Ascending aorta (tissue), 2 donors: ENCODE data around the gene VIPR2. TPM values are rescaled to one million over a fixed set of nuclear protein-coding genes. Genes with fewer than 3 reads are reported as not detected.

ENCODE experiments used
- DNase-seq, 2 donors: peaks; one replicate each; pipeline ENCODE4 v3.0.0-alpha.2; 2019; ENCODE audit warnings: low spot score in 2 of 2
- H3K27ac ChIP-seq, 2 donors: fragments of 200-600 bp; sonication (generic); one replicate each; pipeline ENCODE4 v1.5.1; 2016 to 2017; ENCODE audit warnings: mild to moderate bottlenecking in 1 of 2
- H3K27me3 ChIP-seq: fragments of 200-600 bp; sonication (generic); one replicate; pipeline ENCODE4 v1.5.1; 2017
- H3K36me3 ChIP-seq, 2 donors: fragments of 200-600 bp; sonication (generic); one replicate each; pipeline ENCODE4 v1.5.1; 2016
- H3K4me1 ChIP-seq, 2 donors: fragments of 200-600 bp; sonication (generic); one replicate each; pipeline ENCODE4 v1.5.1; 2016 to 2017; ENCODE audit warnings: mild to moderate bottlenecking in 1 of 2
- H3K4me3 ChIP-seq, 2 donors: fragments of 200-600 bp; sonication (generic); one replicate each; pipeline ENCODE4 v1.5.1; 2016 to 2017; ENCODE audit warnings: mild to moderate bottlenecking in 1 of 2
- H3K9me3 ChIP-seq, 2 donors: fragments of 200-600 bp; sonication (generic); one replicate each; pipeline ENCODE4 v1.5.1; 2016
- intact Hi-C: fragments of 100-400 bp; cut with DNase I; formaldehyde crosslinking; loops from one replicate; pipeline ENCODE4 v1.15.1; 2023
- total RNA-seq: library from RNA; depleted of rRNA; stranded (reverse); fragments of >200 nt; gene quantifications from one replicate; pipeline ENCODE4 v1.1.0, GENCODE V29; 2016
- TF ChIP-seq, protein P1 (sequence below), 3 experiments: fragments of 200-600 bp in 2 of 3; fragments of 450-650 bp in 1 of 3; sonication (generic) in 2 of 3; IDR thresholded peaks; one replicate each; pipeline ENCODE4 v1.5.1; 2016 to 2019; ENCODE audit warnings: antibody characterized with exemption in 3 of 3, mild to moderate bottlenecking in 1 of 3, moderate library complexity in 1 of 3

The VIPR2 gene
- total RNA-seq, 1 donor from 2014 or later, result 17.8 TPM

DNA sequence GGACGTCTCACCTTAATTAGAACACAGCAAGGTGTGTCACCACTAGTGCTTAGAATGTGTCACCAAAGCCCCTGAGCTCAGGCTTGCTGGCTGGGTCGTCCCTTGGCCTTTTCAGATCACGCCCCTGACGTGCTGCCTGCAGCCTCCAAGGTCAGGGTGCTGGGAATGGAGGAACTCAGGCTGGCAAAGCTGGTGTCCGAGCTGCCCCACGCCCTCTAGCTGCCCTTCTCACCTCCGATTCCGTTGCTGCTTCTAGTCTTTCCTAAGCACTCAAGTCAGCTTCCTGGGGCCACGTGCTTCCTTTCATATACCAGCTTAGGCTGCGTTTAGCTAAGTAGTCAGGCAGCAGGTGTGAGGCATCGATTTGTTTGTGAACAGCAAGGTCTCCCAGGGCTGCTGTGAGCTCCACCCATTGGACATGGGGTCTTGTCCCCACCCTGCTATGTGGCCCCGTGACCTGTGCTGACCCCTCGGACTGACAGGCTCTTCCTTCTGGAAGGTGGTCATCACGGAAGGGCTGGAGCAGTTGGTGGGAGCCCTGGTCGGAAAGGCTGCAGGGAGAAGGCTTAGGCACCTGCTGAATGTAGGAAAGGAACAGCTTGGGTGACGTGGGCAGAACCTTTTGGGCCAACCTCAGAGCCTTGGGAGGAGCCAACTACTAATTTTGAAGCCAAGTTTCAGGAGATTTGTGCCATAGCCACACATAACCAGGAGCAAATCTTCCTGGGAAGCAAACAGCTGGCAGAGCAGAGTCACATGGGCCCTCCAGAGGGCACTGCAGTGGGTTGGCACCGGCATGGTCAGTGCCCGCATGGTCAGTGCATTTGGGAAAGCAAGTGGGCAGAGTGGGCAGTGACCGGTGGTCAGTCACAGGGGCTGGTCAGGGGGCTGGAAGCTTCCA is 28.8 kb downstream of the VIPR2 start:
- Histone ChIP-seq H3K36me3 (no peaks in the 10 kb centered on the region), H3K9me3 (no peaks in the 10 kb centered on the region), H3K27me3 (no peaks in the 10 kb centered on the region), H3K4me1 (no peaks in the 10 kb centered on the region), H3K4me3 (no peak overlapping the region), H3K27ac (no peak overlapping the region)
- TF ChIP-seq, protein P1, sequence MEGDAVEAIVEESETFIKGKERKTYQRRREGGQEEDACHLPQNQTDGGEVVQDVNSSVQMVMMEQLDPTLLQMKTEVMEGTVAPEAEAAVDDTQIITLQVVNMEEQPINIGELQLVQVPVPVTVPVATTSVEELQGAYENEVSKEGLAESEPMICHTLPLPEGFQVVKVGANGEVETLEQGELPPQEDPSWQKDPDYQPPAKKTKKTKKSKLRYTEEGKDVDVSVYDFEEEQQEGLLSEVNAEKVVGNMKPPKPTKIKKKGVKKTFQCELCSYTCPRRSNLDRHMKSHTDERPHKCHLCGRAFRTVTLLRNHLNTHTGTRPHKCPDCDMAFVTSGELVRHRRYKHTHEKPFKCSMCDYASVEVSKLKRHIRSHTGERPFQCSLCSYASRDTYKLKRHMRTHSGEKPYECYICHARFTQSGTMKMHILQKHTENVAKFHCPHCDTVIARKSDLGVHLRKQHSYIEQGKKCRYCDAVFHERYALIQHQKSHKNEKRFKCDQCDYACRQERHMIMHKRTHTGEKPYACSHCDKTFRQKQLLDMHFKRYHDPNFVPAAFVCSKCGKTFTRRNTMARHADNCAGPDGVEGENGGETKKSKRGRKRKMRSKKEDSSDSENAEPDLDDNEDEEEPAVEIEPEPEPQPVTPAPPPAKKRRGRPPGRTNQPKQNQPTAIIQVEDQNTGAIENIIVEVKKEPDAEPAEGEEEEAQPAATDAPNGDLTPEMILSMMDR (IDR thresholded peaks at IDR 0.05), result peak in 2 of 3 experiments; percentile 7 to 27
- intact Hi-C loops, result no loop called here
- DNase-seq, result no peak

DNA sequence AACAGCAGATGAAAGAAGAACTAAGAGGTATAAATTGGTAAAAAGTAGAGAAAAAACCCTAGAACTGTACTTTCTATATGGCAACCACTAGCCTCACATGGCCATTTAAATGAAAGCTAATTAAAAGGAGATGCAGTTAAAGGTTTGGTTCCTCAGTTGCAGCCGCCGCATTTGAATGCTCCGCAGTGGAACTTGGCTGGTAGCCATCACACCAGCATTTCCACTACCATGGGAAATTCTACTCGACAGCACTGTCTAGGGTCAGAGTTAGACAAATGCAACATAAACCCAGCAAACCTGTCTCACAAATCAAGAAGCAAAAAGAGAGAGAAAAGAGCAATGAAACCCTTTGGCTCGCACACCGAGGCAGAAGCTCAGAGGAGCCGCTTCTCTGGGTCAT is 29.7 kb downstream of the VIPR2 start:
- Histone ChIP-seq H3K36me3 (no peaks in the 10 kb centered on the region), H3K27ac (no peak overlapping the region), H3K9me3 (no peaks in the 10 kb centered on the region), H3K27me3 (no peaks in the 10 kb centered on the region), H3K4me1 (no peaks in the 10 kb centered on the region), H3K4me3 (no peak overlapping the region)
- intact Hi-C loops, result no loop called here
- peak in 1 of 2 donors; percentile 61 for DNase-seq
- TF ChIP-seq, protein P1 (IDR thresholded peaks at IDR 0.05), result peak in 1 of 3 experiments; percentile 11

DNA sequence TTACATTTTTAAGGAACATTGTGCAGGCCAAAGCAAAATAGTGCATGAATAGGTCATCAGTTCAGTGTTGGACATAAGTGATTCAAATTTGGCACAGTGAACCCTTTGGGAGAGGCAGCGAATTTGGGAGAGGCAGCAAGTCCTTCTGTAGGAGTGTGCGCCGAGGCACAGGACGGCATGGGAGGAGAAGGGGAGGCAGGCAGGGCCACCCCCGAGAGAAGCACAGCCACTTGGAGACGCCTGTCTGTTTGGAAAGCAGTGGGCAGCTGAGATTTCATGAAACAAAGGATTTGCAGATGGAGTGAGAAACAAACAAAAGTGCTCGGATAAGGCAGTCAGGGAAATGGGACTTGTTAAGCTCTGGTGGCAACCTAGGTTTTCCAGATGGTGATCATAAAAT is 30.6 kb downstream of the VIPR2 start:
- DNase-seq, result peak in 1 of 2 donors; percentile 50
- intact Hi-C loops, result no loop called here
- no peak overlapping the region for H3K27ac ChIP-seq

DNA sequence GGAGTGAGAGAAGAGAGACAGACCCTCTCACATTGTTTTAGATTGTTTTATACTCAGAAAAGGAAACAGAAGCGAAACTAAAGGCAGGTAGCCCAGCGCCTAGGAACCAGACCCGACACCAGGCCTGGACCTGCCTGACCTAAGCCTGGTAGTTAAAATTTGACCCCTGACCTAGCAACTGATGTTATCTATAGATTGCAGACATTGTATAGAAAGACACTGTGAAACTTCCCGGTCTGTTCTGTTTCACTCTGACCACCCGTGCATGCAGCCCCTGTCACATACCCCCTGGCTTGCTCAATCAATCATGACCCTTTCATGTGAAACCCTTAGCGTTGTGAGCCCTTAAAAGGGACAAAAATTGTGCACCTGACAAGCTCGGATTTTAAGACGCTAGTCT is 31.6 kb downstream of the VIPR2 start:
- H3K9me3 ChIP-seq, result no peaks in the 10 kb centered on the region
- peaks cover 7 to 13% of the 10 kb centered on the region in 2 donors for H3K4me1 ChIP-seq
- intact Hi-C loops, result no loop called here
- no peaks in the 10 kb centered on the region for H3K36me3 ChIP-seq
- no peak overlapping the region for H3K4me3 ChIP-seq
- H3K27me3 ChIP-seq, result no peaks in the 10 kb centered on the region
- peak in 1 of 2 donors; percentile 37 for DNase-seq
- TF ChIP-seq, protein P1 (IDR thresholded peaks at IDR 0.05), result no peak
- H3K27ac ChIP-seq, result no peak overlapping the region

More for the DNA sequence above, 30.6 kb downstream of the VIPR2 start:
- Histone ChIP-seq H3K36me3 (no peaks in the 10 kb centered on the region), H3K4me1 (peaks cover 0 to 5% of the 10 kb centered on the region in 2 donors), H3K27me3 (no peaks in the 10 kb centered on the region), H3K4me3 (no peak overlapping the region), H3K9me3 (no peaks in the 10 kb centered on the region)
- TF ChIP-seq, protein P1 (IDR thresholded peaks at IDR 0.05), result no peak

DNA sequence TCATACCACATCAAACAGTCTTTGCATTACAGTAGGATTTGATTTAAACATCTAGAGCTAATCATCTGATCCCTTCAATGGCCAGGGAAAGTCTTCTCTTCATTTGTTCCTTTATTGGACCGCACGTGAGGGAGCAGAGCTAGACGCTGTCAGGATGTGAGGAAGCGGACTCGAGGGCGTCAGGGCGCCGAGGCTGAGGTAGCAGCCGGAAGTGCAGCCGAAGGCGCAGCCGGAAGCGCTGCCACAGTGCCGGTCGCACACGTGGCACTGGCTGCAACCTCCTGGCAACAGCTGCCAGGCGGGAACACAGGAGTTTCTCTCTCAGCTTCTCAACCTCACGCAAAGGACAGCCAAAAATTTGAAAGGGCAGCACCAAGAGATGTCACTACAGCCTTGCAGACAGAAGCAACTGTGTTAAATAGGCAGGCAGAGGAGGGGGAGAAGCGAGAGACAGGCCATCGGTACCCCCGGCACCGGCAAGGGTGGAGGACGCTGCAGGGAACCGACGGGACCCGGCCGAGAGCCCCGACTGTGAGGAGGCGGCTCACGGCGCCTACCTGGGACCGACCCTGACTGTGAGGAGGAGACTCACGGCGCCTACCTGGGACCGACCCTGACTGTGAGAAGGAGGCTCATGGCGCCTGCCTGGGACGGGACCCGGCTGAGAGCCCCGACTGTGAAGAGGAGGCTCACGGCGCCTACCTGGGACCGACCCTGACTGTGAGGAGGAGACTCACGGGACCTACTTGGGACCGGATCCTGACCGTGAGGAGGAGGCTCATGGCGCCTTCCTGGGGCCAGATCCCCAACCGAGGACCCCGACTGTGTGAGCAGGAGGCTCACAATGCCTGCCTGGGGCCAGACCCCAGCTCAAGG is 32.3 kb downstream of the VIPR2 start:
- DNase-seq, result peak in 1 of 2 donors; percentile 50
- Histone ChIP-seq H3K27me3 (no peaks in the 10 kb centered on the region), H3K9me3 (no peaks in the 10 kb centered on the region), H3K4me1 (peaks cover 8 to 15% of the 10 kb centered on the region in 2 donors), H3K27ac (no peak overlapping the region), H3K36me3 (no peaks in the 10 kb centered on the region), H3K4me3 (peak overlapping the region in 1 of 2 donors; percentile 13)
- intact Hi-C loops, result no loop called here
- TF ChIP-seq, protein P1 (IDR thresholded peaks at IDR 0.05), result no peak
